SK-N-SH (cell line): ENCODE results near the gene ECE1. TPM values are rescaled to one million over a fixed set of nuclear protein-coding genes. Genes with fewer than 3 reads are reported as not detected.

ENCODE experiments used
- CTCF ChIA-PET: fragments of 300-600, 350-600 bp; formaldehyde crosslinking; extraction: SDS; loops from one replicate; lab custom pipeline; 2021; lab: Yijun Ruan, JAX
- POLR2A ChIA-PET: fragments of 350-600 bp; sonication (Branson Sonifier 250); formaldehyde crosslinking; extraction: SDS; loops from one replicate; lab custom pipeline; 2020; ENCODE audit warnings: antibody characterized with exemption, inconsistent platforms; lab: Yijun Ruan, JAX
- DNase-seq: peaks from one replicate; pipeline ENCODE4 v3.0.0; 2012
- H2AFZ ChIP-seq: fragments of 200-600 bp; sonication (generic); 2 replicates; pipeline ENCODE4 v1.8.1; 2016; ENCODE audit warnings: antibody characterized with exemption, mild to moderate bottlenecking, low read depth
- H3F3A ChIP-seq: fragments of 200-600 bp; sonication (generic); replicated peaks from 2 replicates; pipeline ENCODE3; 2016; ENCODE audit warnings: antibody characterized with exemption, mild to moderate bottlenecking; ENCODE audit not compliant: insufficient read depth
- H3K27ac ChIP-seq, 2 experiments: fragments of 200-500 bp in 1 of 2; fragments of 200-600 bp in 1 of 2; sonication (Bioruptor generic) in 1 of 2; sonication (generic), shearing (Covaris generic) in 1 of 2; 2 replicates each; pipeline versions ENCODE4 v1.5.1 to v1.6.1; 2014 to 2016; ENCODE audit warnings: low read depth in 2 of 2, inconsistent platforms in 1 of 2, low read length in 1 of 2, mild to moderate bottlenecking in 1 of 2, mixed read lengths in 1 of 2
- H3K27me3 ChIP-seq: fragments of 200-600 bp; sonication (generic), shearing (Covaris generic); 2 replicates; pipeline ENCODE4 v1.6.1; 2016; ENCODE audit warnings: mixed run types; ENCODE audit not compliant: insufficient read depth
- H3K36me3 ChIP-seq, 2 experiments: fragments of 200-500 bp in 1 of 2; fragments of 200-600 bp in 1 of 2; sonication (Bioruptor generic) in 1 of 2; sonication (generic) in 1 of 2; replicated peaks in 1 of 2; 2 replicates each; pipeline versions ENCODE3 to v1.5.1; 2014 to 2016; ENCODE audit warnings: low read length in 1 of 2, mild to moderate bottlenecking in 1 of 2; ENCODE audit not compliant: insufficient read depth in 2 of 2, control insufficient read depth in 1 of 2
- H3K4me1 ChIP-seq, 2 experiments: fragments of 200-500 bp in 1 of 2; fragments of 200-600 bp in 1 of 2; sonication (Bioruptor generic) in 1 of 2; sonication (generic), shearing (Covaris generic) in 1 of 2; 2 replicates each; pipeline versions ENCODE4 v1.5.1 to v1.6.1; 2014 to 2016; ENCODE audit warnings: low read depth in 1 of 2, low read length in 1 of 2, mixed run types in 1 of 2; ENCODE audit not compliant: insufficient read depth in 2 of 2, control insufficient read depth in 1 of 2
- H3K4me2 ChIP-seq: fragments of 200-600 bp; sonication (generic), shearing (Covaris generic); 2 replicates; pipeline ENCODE4 v1.6.1; 2017; ENCODE audit warnings: mixed run types
- H3K4me3 ChIP-seq, 2 experiments: fragments of 200-500 bp in 1 of 2; fragments of 200-600 bp in 1 of 2; sonication (Bioruptor generic) in 1 of 2; sonication (generic), shearing (Covaris generic) in 1 of 2; 2 replicates each; pipeline versions ENCODE4 v1.5.1 to v1.8.1; 2014 to 2016; ENCODE audit warnings: low read depth in 2 of 2, inconsistent platforms in 1 of 2, low read length in 1 of 2, mild to moderate bottlenecking in 1 of 2, mixed read lengths in 1 of 2, moderate library complexity in 1 of 2
- H3K79me2 ChIP-seq: fragments of 200-600 bp; sonication (generic); 2 replicates; pipeline ENCODE4 v1.8.1; 2017; ENCODE audit warnings: mild to moderate bottlenecking; ENCODE audit not compliant: insufficient read depth
- H3K9ac ChIP-seq: fragments of 200-600 bp; sonication (generic); 2 replicates; pipeline ENCODE4 v1.6.1; 2017; ENCODE audit warnings: mixed run types
- H3K9me2 ChIP-seq: fragments of 200-600 bp; sonication (generic); 2 replicates; pipeline ENCODE4 v1.6.1; 2017; ENCODE audit warnings: mixed run types
- H3K9me3 ChIP-seq: fragments of 200-600 bp; sonication (generic); 2 replicates; pipeline ENCODE4 v1.6.1; 2017; ENCODE audit warnings: mixed run types, mild to moderate bottlenecking, moderate library complexity
- H4K20me1 ChIP-seq: fragments of 200-600 bp; sonication (generic); 2 replicates; pipeline ENCODE4 v1.6.1; 2017; ENCODE audit warnings: mild to moderate bottlenecking, mixed run types; ENCODE audit not compliant: insufficient read depth
- FOSL2 ChIP-seq: IDR thresholded peaks from 2 replicates; pipeline ENCODE4 v1.4.0; 2012; ENCODE audit warnings: low read depth, mild to moderate bottlenecking, moderate library complexity, borderline replicate concordance
- GABPA ChIP-seq: IDR thresholded peaks from 2 replicates; pipeline ENCODE4 v1.4.0; 2012; ENCODE audit warnings: low read depth, mild to moderate bottlenecking
- JUND ChIP-seq: IDR thresholded peaks from 2 replicates; pipeline ENCODE4 v1.4.0; 2012
- MAX ChIP-seq: IDR thresholded peaks from 2 replicates; pipeline ENCODE4 v1.4.0; 2012; ENCODE audit warnings: low read depth
- NRF1 ChIP-seq: IDR thresholded peaks from 2 replicates; pipeline ENCODE4 v1.6.1; 2012; ENCODE audit warnings: low read depth, mild to moderate bottlenecking, low read length
- PBX3 ChIP-seq: IDR thresholded peaks from 2 replicates; pipeline ENCODE4; 2012
- POLR2AphosphoS5 ChIP-seq: IDR thresholded peaks from 2 replicates; pipeline ENCODE4 v1.6.1; 2012; ENCODE audit warnings: low read depth, low read length
- RAD21 ChIP-seq: IDR thresholded peaks from 2 replicates; pipeline ENCODE4 v1.6.1; 2012; ENCODE audit warnings: mild to moderate bottlenecking, low read length
- RCOR1 ChIP-seq: fragments of 150-350 bp; IDR thresholded peaks from 2 replicates; pipeline ENCODE4 v1.6.1; 2017; ENCODE audit warnings: antibody characterized with exemption, low read length
- WGBS: methylation state at CpG from one replicate; pipeline ENCODE4 v1.1.6; 2017; ENCODE audit warnings: low lambda C conversion rate; 5-methylcytosine and 5-hydroxymethylcytosine counted together
- polyA plus RNA-seq, 3 experiments: library from polyadenylated mRNA; depleted of rRNA; stranded (reverse); fragments of >200 nt; gene quantifications; 2 replicates each; pipeline ENCODE4 v1.2.3, GENCODE V29; 2012

Gene ECE1
- polyA plus RNA-seq, 1 of the 3 experiments (the other 2 are of a cell fraction): 96.6 TPM

- Histone ChIP-seq H3K36me3 (no peaks in the 10 kb centered on the region), H3K9ac (no peak overlapping the region), H4K20me1 (no peaks in the 10 kb centered on the region), H3K79me2 (peaks cover 36% of the 10 kb centered on the region), H3K4me2 (no peak overlapping the region), H3K4me3 (no peak overlapping the region), H3K9me3 (no peaks in the 10 kb centered on the region), H3K9me2 (no peaks in the 10 kb centered on the region), H3K27ac (peak overlapping the region in 1 of 2 experiments; percentile 41; a peak in 2 of 4 replicates), H2AFZ (no peak overlapping the region), H3K4me1 (peaks cover 21 to 49% of the 10 kb centered on the region in 2 experiments), H3F3A (peaks cover 13% of the 10 kb centered on the region), H3K27me3 (no peaks in the 10 kb centered on the region)
- DNase-seq: no peak
- 82% methylated on average over 7 of the region's 8 CpGs for WGBS
- ChIA-PET POLR2A (interaction anchor here (0.7 kb wide), 1 partner anchor 25 kb away, joined by 4 read pairs; no protein-coding TSS in a partner anchor), CTCF (interaction anchor here (0.9 to 7.7 kb wide), 9 partner anchors 8 to 115 kb away, joined by 3 to 65 read pairs (median 8); no protein-coding TSS in a partner anchor)
- TF ChIP-seq JUND (no peak), MAX (no peak), FOSL2 (no peak), RAD21 (no peak), NRF1 (no peak), GABPA (no peak)
Measured at GRCh38 chr1:21332554-21333311, 42.5 kb upstream of the ECE1 start.

GRCh38 chr1:21331752-21332478 is 41.7 kb upstream of the ECE1 start:
- no peaks in the 10 kb centered on the region for H3K27me3 ChIP-seq
- TF ChIP-seq PBX3 (no peak), POLR2AphosphoS5 (no peak), RCOR1 (no peak)
- H3K9me2 ChIP-seq: no peaks in the 10 kb centered on the region
- no peak for DNase-seq
- peaks cover 16 to 49% of the 10 kb centered on the region in 2 experiments; a peak in 3 of 4 replicates for H3K4me1 ChIP-seq
- ChIA-PET CTCF (interaction anchor here (1.0 to 2.6 kb wide), 4 partner anchors 9 to 87 kb away, joined by 3 to 13 read pairs (median 7); no protein-coding TSS in a partner anchor), POLR2A (interaction anchor here (0.6 to 0.7 kb wide), 2 partner anchors 8 to 24 kb away, joined by 3 to 4 read pairs; no protein-coding TSS in a partner anchor)
- H3K79me2 ChIP-seq: peaks cover 44% of the 10 kb centered on the region
- no peak overlapping the region for H3K9ac ChIP-seq
- H3K36me3 ChIP-seq: no peaks in the 10 kb centered on the region
- H2AFZ ChIP-seq: no peak overlapping the region
- peaks cover 13% of the 10 kb centered on the region for H3F3A ChIP-seq
- WGBS: 74% methylated on average over 7 of the region's 9 CpGs
- H3K4me3 ChIP-seq: no peak overlapping the region
- peak overlapping the region in 1 of 2 experiments; percentile 41; a peak in 1 of 4 replicates for H3K27ac ChIP-seq
- no peaks in the 10 kb centered on the region for H3K9me3 ChIP-seq
- H4K20me1 ChIP-seq: no peaks in the 10 kb centered on the region
- H3K4me2 ChIP-seq: no peak overlapping the region
